NT2/D1 (cell line): Measurements from ENCODE around the gene RCOR1.

Experiments used
- DNase-seq: peaks from one replicate; pipeline ENCODE4 v3.0.0-alpha.2; 2011; ENCODE audit warnings: low read depth, low spot score
- H3K27me3 ChIP-seq: 2 replicates; pipeline ENCODE4 v1.6.0; 2011; ENCODE audit warnings: mild to moderate bottlenecking; ENCODE audit not compliant: insufficient read length, insufficient read depth
- H3K36me3 ChIP-seq: 2 replicates; pipeline ENCODE4 v1.6.1; 2011; ENCODE audit warnings: mild to moderate bottlenecking, low read length, mixed read lengths; ENCODE audit not compliant: insufficient read depth, insufficient read length
- H3K4me1 ChIP-seq: 2 replicates; pipeline ENCODE4 v1.5.1; 2011; ENCODE audit not compliant: insufficient read depth, insufficient read length
- H3K4me3 ChIP-seq: 2 replicates; pipeline ENCODE4 v1.5.1; 2011; ENCODE audit warnings: low read depth; ENCODE audit not compliant: insufficient read length
- H3K9ac ChIP-seq: 2 replicates; pipeline ENCODE4 v1.6.0; 2011; ENCODE audit warnings: low read depth; ENCODE audit not compliant: insufficient read length
- H3K9me3 ChIP-seq: 2 replicates; pipeline ENCODE4 v1.5.1; 2011; ENCODE audit warnings: mild to moderate bottlenecking, low read length; ENCODE audit not compliant: insufficient read depth
- SUZ12 ChIP-seq: IDR thresholded peaks from 2 replicates; pipeline ENCODE4 v1.6.1; 2011; ENCODE audit not compliant: insufficient read length, insufficient read depth; ENCODE audit errors: extremely low read depth
- YY1 ChIP-seq: IDR thresholded peaks from 2 replicates; pipeline ENCODE4 v1.6.1; 2011; ENCODE audit not compliant: insufficient read length, insufficient read depth
- ZNF274 ChIP-seq: IDR thresholded peaks from 2 replicates; pipeline ENCODE4 v1.6.1; 2011; ENCODE audit warnings: mild to moderate bottlenecking, low read depth, low read length

RCOR1 gene

GRCh38 chr14:102729825-102730224 lies 137.4 kb downstream of the RCOR1 start:
- no peaks in the 10 kb centered on the region for H3K4me1 ChIP-seq
- H3K9me3 ChIP-seq = no peaks in the 10 kb centered on the region
- H3K4me3 ChIP-seq = no peak overlapping the region
- TF ChIP-seq YY1 = no peak
- TF ChIP-seq ZNF274 = no peak
- no peak overlapping the region for H3K9ac ChIP-seq
- peaks cover 56% of the 10 kb centered on the region for H3K36me3 ChIP-seq
- DNase-seq = no peak
- no peaks in the 10 kb centered on the region for H3K27me3 ChIP-seq

- peaks cover 44% of the 10 kb centered on the region for H3K36me3 ChIP-seq
- no peaks in the 10 kb centered on the region for H3K27me3 ChIP-seq
- TF ChIP-seq YY1 (no peak), ZNF274 (no peak), SUZ12 (no peak)
- no peak overlapping the region for H3K4me3 ChIP-seq
- DNase-seq = no peak
- no peaks in the 10 kb centered on the region for H3K4me1 ChIP-seq
- H3K9me3 ChIP-seq = no peaks in the 10 kb centered on the region
- no peak overlapping the region for H3K9ac ChIP-seq
These were observed 138.8 kb downstream of the RCOR1 start for GRCh38 chr14:102731101-102731870.

- no peak for TF ChIP-seq SUZ12
- no peak for TF ChIP-seq YY1
- TF ChIP-seq ZNF274 = no peak
- Histone ChIP-seq H3K9ac (no peak overlapping the region), H3K27me3 (no peaks in the 10 kb centered on the region), H3K4me1 (no peaks in the 10 kb centered on the region), H3K36me3 (peaks cover 41% of the 10 kb centered on the region), H3K4me3 (no peak overlapping the region), H3K9me3 (no peaks in the 10 kb centered on the region)
- no peak for DNase-seq
These were observed 139.7 kb downstream of the RCOR1 start for GRCh38 chr14:102731871-102732800.

DNA sequence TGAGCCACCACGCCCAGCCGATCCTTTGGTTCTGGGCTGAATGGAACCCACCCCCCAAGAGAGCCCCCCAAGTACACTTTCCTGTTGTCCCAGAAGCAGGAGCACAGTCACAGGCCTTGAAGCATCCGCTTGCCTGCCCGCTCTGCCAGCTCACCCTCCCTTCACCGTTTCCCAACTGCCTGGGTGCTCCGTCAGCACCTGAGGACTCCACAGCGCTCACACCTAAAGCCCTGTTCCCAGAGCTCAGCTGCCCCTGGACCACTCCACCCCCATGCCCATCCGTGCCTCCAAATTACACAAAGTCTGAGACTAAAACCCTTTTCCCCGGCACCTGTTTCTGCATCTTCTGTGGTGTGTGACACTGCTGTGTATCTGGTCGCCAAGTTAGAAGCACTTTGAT lies 140.5 kb downstream of the RCOR1 start:
- Histone ChIP-seq H3K9ac (no peak overlapping the region), H3K4me1 (no peaks in the 10 kb centered on the region), H3K27me3 (no peaks in the 10 kb centered on the region), H3K9me3 (no peaks in the 10 kb centered on the region), H3K36me3 (peaks cover 37% of the 10 kb centered on the region), H3K4me3 (no peak overlapping the region)
- DNase-seq = no peak
- TF ChIP-seq SUZ12 = no peak
- no peak for TF ChIP-seq YY1
- TF ChIP-seq ZNF274 = no peak

- Histone ChIP-seq H3K36me3 (peaks cover 33% of the 10 kb centered on the region), H3K9me3 (no peaks in the 10 kb centered on the region)
- TF ChIP-seq ZNF274 = no peak
- TF ChIP-seq SUZ12 = no peak
- TF ChIP-seq YY1 = no peak
These were observed 140.9 kb downstream of the RCOR1 start for GRCh38 chr14:102733326-102733725.

GRCh38 chr14:102734436-102734835 lies 142.0 kb downstream of the RCOR1 start:
- Histone ChIP-seq H3K4me1 (no peaks in the 10 kb centered on the region), H3K36me3 (peaks cover 26% of the 10 kb centered on the region), H3K9me3 (no peaks in the 10 kb centered on the region), H3K4me3 (no peak overlapping the region), H3K9ac (no peak overlapping the region), H3K27me3 (no peaks in the 10 kb centered on the region)
- no peak for TF ChIP-seq ZNF274
- no peak for TF ChIP-seq SUZ12
- TF ChIP-seq YY1 = no peak
- DNase-seq = no peak

More at GRCh38 chr14:102733326-102733725, 140.9 kb downstream of the RCOR1 start:
- no peak for DNase-seq
- no peaks in the 10 kb centered on the region for H3K4me1 ChIP-seq
- no peak overlapping the region for H3K9ac ChIP-seq
- no peak overlapping the region for H3K4me3 ChIP-seq
- H3K27me3 ChIP-seq = no peaks in the 10 kb centered on the region

- Histone ChIP-seq H3K36me3 (peaks cover 11% of the 10 kb centered on the region), H3K27me3 (no peaks in the 10 kb centered on the region), H3K4me3 (no peak overlapping the region), H3K9me3 (no peaks in the 10 kb centered on the region; the same call in 1 of the 2 replicates), H3K4me1 (no peaks in the 10 kb centered on the region), H3K9ac (no peak overlapping the region)
- TF ChIP-seq YY1 (no peak), SUZ12 (no peak), ZNF274 (no peak)
- DNase-seq = no peak
These were observed 144.5 kb downstream of the RCOR1 start for GRCh38 chr14:102736956-102737355.
